GM23338 (cell line): ENCODE results near the gene NAA10.

Experiments used
- CREB1 ChIP-seq: fragments of 250-450 bp; sonication (Bioruptor Pico); IDR thresholded peaks from 2 replicates; pipeline ENCODE4 v1.5.0; 2020; ENCODE audit warnings: low read depth, mild to moderate bottlenecking, moderate library complexity
- CTCF ChIP-seq, 2 experiments: fragments of 200-600 bp in 1 of 2; sonication (generic) in 1 of 2; conservative IDR thresholded peaks; 2 replicates each; pipeline versions ENCODE4 v1.5.1 to v1.6.1; 2016 to 2017; ENCODE audit warnings: antibody characterized with exemption in 2 of 2, low read depth in 2 of 2, mild to moderate bottlenecking in 2 of 2, moderate library complexity in 1 of 2
- ETS1 ChIP-seq: IDR thresholded peaks from 2 replicates; pipeline ENCODE4 v1.6.1; 2016; ENCODE audit warnings: antibody characterized with exemption
- EZH2 ChIP-seq: fragments of 200-600 bp; sonication (generic); IDR thresholded peaks from one replicate; pipeline ENCODE4 v1.8.0; 2017; ENCODE audit warnings: antibody characterized with exemption, mild to moderate bottlenecking, low read depth; ENCODE audit not compliant: unreplicated experiment
- EZH2phosphoT487 ChIP-seq: fragments of 200-600 bp; sonication (generic); IDR thresholded peaks from one replicate; pipeline ENCODE4 v1.8.1; 2018; ENCODE audit warnings: antibody characterized with exemption; ENCODE audit not compliant: unreplicated experiment
- JUNB ChIP-seq: IDR thresholded peaks from one replicate; pipeline ENCODE4 v1.6.1; 2016; ENCODE audit warnings: antibody characterized with exemption; ENCODE audit not compliant: unreplicated experiment
- NANOG ChIP-seq: IDR thresholded peaks from 2 replicates; pipeline ENCODE4 v1.6.1; 2016; ENCODE audit warnings: antibody characterized with exemption, borderline replicate concordance
- POLR2AphosphoS5 ChIP-seq: IDR thresholded peaks from 2 replicates; pipeline ENCODE4 v1.6.1; 2016; ENCODE audit warnings: antibody characterized with exemption, low read depth
- REST ChIP-seq: IDR thresholded peaks from one replicate; pipeline ENCODE4 v1.6.1; 2018; ENCODE audit warnings: antibody characterized with exemption; ENCODE audit not compliant: unreplicated experiment
- STAT1 ChIP-seq: IDR thresholded peaks from one replicate; pipeline ENCODE4 v1.6.1; 2016; ENCODE audit warnings: antibody characterized with exemption; ENCODE audit not compliant: unreplicated experiment
- ZNF114 ChIP-seq: fragments of 250-450 bp; sonication (Bioruptor Pico); IDR thresholded peaks from 2 replicates; pipeline ENCODE4 v1.5.0; 2020; ENCODE audit warnings: mild to moderate bottlenecking, moderate library complexity
- ZNF331 ChIP-seq: fragments of 250-450 bp; sonication (Bioruptor Pico); IDR thresholded peaks from 2 replicates; pipeline ENCODE4 v1.5.0; 2020; ENCODE audit warnings: low read depth, mild to moderate bottlenecking, moderate library complexity
- ZNF462 ChIP-seq: fragments of 250-450 bp; sonication (Bioruptor Pico); IDR thresholded peaks from 2 replicates; pipeline ENCODE4 v1.5.0; 2020; ENCODE audit warnings: mild to moderate bottlenecking, moderate library complexity

GRCh38 chrX:153953342-153953830 is 18.5 kb upstream of the NAA10 start:
- TF ChIP-seq CTCF (conservative IDR thresholded peaks at IDR 0.05; ENCODE audit: low read depth in 2 of 2) (peak; percentile 67 to 85), EZH2 (no peak), EZH2phosphoT487 (no peak), REST (no peak), POLR2AphosphoS5 (no peak), JUNB (no peak), CREB1 (no peak), STAT1 (no peak), ZNF331 (CRISPR knock-in tag) (no peak), NANOG (no peak), ZNF462 (no peak), ZNF114 (CRISPR knock-in tag) (no peak), ETS1 (no peak)
